LNCaP clone FGC (cell line): ENCODE measurements around the gene NECAB2.

Source experiments
- DNase-seq: peaks from one replicate; pipeline ENCODE4 v3.0.0-alpha.2; 2011; ENCODE audit warnings: low read depth
- H3K4me3 ChIP-seq: 2 replicates; pipeline ENCODE4 v1.5.1; 2011; ENCODE audit warnings: mild to moderate bottlenecking, low read depth, low read length, control low read depth
- TF ChIP-seq, protein P1 (sequence below): IDR thresholded peaks from 2 replicates; pipeline ENCODE4 v1.5.1; 2012; ENCODE audit warnings: mild to moderate bottlenecking; ENCODE audit not compliant: control insufficient read depth, insufficient read depth; ENCODE audit errors: extremely low read depth

The NECAB2 gene

DNA sequence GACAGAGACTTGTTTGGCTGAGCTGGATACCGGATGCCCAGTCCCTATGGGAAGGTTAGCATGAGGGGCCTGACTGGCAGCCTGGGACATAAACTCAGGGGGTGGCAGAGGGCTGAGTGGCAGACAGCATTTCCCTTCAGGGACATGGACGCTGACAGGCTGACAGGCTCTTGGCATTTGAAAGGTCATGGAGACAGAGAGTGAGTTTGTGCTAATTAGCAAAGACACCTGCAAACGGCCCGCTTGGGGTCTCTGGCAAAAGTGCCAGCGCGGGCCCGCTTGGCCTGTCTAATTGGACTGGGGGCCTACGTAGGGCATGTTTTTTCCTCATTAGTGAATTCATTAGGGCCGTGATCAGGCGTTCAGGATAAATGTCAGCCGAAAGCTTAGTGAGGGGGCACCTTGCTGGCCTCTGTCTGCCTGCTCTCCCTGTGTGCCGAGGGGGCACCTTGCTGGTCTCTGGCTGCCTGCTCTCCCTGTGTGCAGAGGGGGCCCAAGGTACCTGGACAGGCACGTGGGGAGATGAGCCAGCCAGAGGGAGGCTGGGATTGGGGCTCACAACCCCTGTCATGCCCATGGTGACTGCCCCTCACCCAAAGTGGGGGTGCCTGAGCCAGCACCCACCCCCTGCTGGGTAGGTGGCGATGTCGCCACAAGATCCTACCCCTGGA lies 7.7 kb downstream of the NECAB2 start:
- DNase-seq, result no peak
- TF ChIP-seq, protein P1, sequence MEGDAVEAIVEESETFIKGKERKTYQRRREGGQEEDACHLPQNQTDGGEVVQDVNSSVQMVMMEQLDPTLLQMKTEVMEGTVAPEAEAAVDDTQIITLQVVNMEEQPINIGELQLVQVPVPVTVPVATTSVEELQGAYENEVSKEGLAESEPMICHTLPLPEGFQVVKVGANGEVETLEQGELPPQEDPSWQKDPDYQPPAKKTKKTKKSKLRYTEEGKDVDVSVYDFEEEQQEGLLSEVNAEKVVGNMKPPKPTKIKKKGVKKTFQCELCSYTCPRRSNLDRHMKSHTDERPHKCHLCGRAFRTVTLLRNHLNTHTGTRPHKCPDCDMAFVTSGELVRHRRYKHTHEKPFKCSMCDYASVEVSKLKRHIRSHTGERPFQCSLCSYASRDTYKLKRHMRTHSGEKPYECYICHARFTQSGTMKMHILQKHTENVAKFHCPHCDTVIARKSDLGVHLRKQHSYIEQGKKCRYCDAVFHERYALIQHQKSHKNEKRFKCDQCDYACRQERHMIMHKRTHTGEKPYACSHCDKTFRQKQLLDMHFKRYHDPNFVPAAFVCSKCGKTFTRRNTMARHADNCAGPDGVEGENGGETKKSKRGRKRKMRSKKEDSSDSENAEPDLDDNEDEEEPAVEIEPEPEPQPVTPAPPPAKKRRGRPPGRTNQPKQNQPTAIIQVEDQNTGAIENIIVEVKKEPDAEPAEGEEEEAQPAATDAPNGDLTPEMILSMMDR, result no peak
- no peak overlapping the region for H3K4me3 ChIP-seq

DNA sequence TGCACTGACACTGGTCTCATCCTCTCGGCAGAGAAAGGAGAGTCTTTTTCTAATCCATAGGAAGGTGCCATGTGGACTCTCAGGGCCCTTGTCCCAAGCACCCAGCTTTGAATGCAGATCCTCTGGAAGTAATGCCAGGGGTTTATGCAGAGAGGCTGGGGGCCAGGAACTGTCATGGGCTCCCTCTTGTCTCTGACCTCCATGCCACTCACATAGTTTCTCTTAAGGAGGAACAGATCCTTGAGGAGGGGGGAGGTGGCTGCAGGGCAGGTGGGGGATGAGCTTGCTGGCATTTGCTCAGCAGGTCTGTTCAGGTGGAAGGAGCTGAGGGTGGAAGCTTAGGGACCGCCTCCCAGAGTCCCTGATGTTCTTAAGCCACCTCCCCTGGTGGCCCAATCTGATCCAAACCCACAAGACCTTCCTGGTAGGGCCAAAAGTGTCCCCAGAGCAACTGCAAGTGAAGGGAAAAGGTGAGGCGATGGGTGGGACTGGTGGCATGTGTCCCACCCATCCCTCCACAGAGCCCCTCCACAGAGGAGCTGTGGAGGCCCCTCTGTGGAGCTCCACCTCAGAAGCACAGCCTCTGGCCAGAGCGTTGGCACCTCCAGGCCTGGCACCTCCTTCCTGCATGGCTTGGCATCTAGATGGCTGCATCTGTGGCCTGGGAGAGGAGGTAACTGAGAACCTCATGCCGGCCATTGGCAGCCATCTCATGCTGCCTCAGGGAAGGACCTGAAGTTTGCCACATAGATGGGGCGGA lies 9.2 kb downstream of the NECAB2 start:
- DNase-seq, result no peak
- no peak overlapping the region for H3K4me3 ChIP-seq
- TF ChIP-seq, protein P1, result no peak

DNA sequence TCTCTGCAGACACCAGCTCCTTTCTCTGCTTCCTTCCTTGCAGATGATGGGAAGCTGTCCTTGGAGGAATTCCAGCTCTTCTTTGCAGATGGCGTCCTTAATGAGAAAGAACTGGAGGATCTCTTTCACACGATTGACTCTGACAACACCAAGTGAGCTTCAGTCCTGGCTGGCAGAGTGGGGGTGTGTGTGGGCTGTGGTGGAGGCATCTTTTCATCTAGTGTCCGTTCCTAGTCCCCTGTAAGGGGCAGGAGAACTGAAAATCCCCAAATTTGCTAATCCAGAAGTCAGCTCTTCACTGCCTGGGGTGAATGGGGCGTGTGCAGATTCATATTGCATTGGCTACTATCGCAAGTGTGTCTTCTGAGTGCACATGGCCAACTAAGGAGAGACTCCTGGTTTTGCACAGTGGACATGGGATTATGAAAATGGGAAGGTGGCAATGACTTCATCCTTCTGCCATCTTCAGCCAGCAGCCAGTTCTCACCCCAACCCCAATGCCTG lies 10.4 kb downstream of the NECAB2 start:
- no peak overlapping the region for H3K4me3 ChIP-seq
- TF ChIP-seq, protein P1, result no peak
- no peak for DNase-seq

DNA sequence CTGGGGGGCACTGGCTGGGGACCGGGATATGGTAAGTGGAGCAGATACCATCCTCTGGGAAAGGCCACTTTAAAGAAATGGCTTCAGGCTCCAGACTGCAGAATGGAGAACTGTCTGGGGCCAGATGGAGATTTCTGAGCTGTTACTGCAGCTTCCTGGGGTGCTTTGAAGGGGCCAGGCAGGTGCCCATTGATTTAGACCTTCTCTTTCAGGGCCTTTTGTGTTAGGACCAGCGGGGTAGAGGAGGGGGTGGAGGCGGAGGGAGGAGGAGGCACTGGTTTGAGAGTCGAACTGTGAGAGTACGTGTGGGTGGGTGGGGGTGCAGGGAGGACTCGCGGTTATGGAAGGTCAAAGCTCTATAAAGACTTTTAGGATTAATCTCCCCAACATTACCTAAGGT lies 11.4 kb downstream of the NECAB2 start:
- H3K4me3 ChIP-seq, result no peak overlapping the region
- no peak for DNase-seq
- TF ChIP-seq, protein P1, result no peak

DNA sequence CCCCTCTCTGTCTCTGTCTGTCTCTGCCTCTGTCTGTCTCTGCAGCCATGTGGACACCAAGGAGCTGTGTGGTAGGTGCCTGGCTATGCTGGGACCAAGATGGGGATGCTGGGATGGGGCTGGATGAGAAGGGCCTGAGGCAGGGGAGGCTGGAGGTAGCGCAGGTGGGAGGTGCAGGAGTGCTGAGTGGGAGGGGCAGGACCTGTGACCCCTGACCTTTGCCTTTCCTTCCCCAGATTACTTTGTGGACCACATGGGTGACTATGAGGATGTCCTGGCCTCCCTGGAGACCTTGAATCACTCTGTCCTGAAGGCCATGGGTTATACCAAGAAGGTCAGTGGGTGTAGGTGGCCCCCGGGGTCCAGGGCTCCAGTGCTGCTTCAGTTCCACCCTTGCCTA lies 12.8 kb downstream of the NECAB2 start:
- TF ChIP-seq, protein P1, result no peak
- no peak for DNase-seq
- no peak overlapping the region for H3K4me3 ChIP-seq

DNA sequence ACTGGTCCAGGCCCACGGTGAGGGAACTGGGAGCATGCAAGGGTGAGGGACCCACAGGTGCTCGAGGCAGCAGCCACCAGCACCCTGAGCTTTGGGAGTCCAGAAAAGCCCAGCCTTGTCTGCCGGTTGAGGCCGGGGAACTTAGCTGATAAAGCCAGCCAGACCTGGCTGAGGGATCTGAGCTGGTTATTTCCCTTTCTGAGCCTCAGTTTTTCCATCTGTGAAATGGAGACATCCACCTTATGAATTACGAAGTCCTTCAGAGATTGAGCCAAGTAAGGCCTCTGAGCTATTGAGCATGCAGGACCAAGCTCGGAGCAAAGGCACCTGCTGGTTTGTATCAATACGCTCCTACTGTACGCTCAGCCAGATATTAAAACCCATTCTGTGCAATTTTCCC lies 13.8 kb downstream of the NECAB2 start:
- no peak overlapping the region for H3K4me3 ChIP-seq
- TF ChIP-seq, protein P1, result no peak

DNA sequence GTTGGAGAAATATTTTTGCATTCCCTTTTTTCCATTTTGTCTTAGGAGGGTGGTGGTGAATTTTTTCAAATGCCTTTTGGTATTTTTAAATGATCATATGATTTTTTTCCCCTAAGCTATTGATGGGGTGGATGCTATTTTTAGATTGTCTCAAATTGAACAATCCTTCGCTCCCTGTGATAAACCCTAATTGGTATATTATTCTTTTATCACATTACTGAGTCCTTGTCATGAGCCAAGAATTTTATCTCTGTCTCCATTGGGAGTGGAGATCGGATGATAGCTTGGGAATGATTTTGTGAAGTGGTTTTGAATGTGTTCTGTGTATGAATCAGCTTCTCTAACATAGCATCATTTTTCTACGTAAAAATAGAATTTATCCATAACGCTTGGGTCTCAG lies 15.4 kb downstream of the NECAB2 start:
- no peak for DNase-seq
- H3K4me3 ChIP-seq, result no peak overlapping the region
- TF ChIP-seq, protein P1, result no peak

More for the DNA sequence above, 13.8 kb downstream of the NECAB2 start:
- no peak for DNase-seq
